Islet of Langerhans (tissue), 1 donor: ENCODE results near the gene RCN2.
"Not testable (repeated sequence)": the region's sequence is repeated elsewhere in the genome, so short reads cannot be mapped to it uniquely, and the experiment has no call there.

Experiments used
- FAIRE-seq: peaks from one replicate; lab custom pipeline; 2011; peaks lifted over from hg19 to GRCh38; lab: Jason Lieb, UNC

Gene RCN2

DNA sequence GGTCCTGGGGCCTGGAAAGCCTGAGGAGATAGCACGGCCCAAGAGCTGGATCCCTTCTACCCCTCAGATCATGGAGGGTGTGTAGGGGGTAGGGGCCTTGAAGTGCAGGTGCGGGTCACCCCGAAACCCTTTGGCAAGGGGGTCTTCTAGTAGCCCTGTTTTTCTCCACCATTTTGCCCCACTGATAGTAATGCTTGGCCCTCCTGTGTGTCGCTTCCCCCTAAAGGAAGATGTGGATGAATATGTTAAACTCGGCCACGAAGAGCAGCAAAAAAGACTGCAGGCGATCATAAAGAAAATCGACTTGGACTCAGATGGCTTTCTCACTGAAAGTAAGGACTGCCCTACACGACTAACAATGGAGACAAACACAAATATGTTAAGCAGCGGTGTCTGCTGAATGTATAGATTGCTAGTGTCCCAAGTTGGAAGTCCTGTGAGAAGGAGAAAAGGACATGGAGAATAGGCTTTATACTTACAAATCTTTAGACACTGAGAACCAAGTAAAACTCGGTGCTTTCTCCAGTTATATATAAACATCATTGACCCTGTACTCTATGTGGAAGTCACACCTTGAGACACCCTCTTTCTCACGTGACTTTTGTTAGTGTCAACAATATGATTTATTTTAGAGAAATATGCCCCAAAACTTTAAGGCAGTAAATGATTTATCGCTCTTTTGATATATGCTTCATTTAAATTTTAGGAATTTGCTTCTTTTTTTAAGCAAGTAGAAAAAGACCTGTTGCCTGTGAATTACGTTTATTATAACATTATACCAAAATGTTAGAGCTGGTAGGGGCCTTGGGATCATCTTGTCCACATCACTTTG lies 802 bp downstream of the RCN2 start:
- no peak for FAIRE-seq

DNA sequence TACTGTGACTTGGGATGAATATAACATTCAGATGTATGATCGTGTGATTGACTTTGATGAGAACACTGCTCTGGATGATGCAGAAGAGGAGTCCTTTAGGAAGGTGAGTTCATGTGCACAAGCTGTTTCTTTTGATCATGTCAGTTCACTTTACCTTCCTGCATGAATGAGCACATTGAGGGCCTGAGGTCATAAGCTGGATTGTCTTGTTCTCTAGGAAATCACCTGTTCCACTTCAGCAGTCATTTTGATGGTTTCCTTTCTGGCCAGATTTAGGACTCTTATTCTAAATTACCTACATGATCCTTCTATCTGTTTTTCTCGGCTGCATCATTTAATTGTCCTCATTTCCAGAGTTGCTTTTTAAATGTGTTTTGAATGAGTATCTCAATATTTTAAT lies 4.1 kb downstream of the RCN2 start:
- FAIRE-seq, result no peak

DNA sequence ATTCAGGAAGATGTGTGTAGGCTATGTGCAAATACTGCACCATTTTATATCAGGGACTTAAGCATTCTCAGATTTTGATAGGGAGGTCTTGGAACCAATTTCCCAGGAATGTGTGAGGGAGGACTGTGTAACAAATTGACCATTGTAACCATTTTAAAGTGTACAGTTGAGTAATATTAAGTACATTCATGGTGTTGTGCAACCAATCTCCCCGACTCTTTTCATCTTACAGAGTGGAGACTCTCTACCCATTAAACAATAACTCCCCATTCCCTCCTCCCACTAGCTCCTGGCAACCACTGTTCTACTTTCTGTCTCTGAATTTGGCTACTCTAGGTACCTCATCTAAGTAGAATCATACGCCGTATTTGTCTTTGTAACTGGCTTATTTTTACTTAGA lies 5.1 kb downstream of the RCN2 start:
- FAIRE-seq, result no peak

DNA sequence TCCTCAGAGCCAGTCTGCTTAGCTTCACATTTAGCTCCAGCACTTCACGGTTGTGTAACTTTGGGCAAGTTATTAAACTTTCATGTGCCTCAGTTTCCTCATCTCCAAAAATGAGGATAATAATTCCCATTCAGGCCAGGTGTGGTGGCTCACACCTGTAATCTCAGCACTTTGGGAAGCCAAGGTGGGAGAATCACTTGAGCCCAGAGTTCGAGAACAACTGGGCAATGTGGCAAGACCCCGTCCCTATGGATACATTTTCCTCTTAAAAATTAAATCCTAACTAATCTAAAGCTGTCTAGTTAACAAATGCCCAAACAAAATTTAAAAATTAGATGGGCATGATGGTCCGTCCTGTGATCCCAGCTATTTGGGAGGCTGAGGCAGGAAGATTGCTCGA lies 7.2 kb downstream of the RCN2 start:
- no peak for FAIRE-seq

DNA sequence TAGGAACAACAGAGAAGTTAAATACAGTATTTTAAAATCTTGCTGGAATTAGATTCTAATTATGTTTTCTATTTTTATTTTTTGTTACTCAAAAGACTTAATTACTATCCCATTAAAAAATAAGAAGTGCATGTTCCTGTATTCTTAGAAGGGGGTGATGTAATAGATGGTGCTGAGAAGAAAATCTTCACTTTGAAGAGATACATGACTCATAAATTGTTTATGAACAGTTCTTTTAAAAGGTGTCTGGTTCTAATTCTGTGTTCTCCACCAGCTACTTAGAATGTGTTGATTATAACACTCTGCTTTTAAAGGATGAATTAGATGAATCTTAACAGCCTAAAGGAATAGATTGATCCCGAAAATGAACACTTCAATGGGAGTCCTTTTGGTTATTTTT lies 8.2 kb downstream of the RCN2 start:
- no peak for FAIRE-seq

DNA sequence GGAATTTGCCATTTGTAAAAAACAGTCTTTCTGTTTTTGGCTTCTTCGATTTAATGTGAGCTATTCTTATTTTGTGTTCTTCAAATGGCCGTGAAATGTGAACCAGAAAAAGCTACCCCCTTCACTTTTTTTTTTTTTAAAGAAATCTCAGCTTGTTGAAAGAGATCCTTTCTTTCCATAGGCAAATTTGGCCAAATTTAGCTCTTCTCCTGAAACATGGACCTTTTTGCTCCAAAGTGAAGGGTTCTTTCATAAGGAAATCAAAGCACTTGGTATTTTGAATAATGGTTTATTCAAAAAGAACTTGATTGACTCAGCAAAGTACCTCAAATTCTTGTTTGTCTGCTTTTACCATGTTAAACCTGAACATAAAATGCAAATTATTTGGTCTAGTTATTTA lies 10.1 kb downstream of the RCN2 start:
- no peak for FAIRE-seq

DNA sequence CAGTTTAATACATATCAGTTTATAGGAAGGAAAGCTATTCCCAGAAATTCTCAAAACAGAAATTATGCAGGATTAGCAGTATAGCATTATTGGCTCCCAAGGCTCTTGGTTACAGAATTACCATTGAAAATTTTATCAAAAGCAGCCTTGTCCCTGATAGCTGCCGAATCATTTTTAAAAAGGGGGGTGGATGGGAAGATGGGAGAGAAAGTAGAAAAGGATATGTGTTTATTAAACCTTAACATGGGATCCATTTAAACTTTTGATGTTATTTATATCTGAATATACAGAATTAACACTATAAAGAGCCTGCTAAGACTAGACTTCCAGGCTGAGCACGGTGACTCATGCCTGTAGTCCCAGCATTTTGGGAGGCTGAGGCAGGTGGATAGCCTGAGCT lies 10.8 kb downstream of the RCN2 start:
- FAIRE-seq, result no peak

DNA sequence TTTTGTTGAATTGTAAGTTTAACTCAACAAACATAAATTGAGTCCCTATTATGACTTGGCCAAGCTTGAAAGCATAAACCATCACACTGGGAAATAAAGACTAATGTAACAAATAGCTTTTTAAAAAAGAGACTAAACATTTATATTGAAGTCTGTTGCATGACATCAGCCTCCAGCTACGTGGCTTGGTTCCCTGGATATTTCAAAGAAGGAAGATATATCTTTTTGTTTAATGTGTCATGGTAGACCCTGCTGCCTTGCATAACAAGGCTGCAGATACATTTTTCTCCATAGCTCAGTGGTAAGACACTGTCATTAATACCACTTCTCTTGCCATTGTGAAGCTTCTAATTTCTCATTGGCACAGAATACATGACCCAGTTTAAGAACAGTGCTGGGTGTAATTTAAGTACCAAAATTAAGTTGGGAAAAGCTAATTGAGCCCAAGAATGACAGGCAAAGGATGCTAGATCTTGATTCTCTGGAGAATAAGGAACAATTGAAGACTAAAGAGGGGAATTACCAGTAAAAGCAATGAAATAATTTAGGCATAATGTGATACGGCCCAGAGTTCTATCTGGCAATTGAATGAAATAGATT lies 14.0 kb downstream of the RCN2 start:
- no peak for FAIRE-seq

DNA sequence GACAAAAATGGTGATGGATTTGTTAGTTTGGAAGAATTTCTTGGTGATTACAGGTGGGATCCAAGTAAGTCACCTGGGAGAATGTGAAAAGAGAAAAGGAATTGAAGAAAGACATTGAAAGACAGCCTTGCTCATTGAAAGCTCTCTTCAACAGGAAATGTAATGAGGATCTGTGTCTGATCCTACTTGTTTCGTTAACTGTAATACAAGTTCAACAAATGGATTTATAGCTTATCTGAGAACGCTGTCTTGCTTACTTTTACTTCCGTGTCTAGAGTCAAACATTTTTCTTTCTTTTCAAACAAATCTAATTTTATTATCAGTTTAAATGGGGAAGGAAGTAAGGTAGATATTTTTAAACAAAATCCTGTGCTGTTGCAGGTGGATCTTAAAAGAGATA lies 15.9 kb downstream of the RCN2 start:
- FAIRE-seq, result no peak

DNA sequence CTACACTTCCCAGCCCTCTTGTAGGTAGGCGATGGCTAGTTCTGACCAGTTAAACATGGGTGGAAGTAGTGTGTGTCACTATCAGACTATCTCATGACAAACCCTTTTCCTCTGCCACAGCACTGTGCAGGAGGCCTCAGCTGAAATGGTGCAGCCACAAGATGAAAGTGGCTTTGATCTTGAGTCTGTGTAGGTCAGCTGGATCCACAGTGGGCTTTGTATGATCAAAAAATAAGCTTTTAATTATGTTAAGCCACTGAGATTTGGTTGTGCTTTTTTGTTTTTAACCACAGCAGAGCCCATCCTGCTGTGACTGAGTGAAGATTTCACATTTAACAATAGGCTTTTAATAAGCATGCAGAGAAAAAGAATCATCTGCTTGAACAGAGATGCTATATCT lies 19.7 kb downstream of the RCN2 start:
- no peak for FAIRE-seq

DNA sequence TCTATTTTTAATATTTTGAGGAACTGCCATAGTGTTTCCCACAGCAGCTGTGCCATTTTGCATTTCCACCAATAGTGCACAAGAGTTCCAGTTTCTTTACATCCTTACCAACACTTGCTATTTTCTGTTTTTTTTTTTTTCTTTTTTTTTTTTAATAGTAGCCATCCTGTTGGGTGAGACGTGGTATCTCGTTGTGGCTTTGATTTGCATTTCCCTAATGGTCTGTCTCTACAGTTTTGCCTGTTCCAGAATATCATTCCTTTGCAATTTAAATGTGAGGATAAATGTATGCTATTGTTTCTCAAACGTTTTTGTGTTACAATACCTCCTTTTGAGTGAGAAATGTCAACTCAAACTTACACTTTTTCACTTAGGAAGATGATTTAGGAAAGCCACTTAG lies 22.4 kb downstream of the RCN2 start:
- FAIRE-seq, result no peak

DNA sequence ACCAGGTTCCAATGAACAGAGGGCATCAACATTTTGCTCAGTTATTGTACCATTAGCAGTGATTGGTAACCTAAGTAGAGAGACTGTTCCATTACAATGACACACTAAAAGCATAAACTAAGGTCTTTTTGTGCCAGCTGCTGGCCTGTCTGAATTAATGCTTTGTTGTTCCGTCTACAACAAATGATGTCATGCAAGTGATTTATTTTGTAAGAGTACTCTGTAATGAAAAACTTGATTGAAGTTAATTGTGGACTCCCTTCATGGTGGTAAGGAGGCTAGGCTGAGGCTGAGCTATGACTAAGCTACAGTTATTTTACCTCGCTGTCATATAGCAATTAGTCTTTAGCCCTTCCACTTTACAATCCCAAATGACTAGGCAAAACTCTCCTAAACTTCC lies 23.2 kb downstream of the RCN2 start:
- FAIRE-seq, result no peak

DNA sequence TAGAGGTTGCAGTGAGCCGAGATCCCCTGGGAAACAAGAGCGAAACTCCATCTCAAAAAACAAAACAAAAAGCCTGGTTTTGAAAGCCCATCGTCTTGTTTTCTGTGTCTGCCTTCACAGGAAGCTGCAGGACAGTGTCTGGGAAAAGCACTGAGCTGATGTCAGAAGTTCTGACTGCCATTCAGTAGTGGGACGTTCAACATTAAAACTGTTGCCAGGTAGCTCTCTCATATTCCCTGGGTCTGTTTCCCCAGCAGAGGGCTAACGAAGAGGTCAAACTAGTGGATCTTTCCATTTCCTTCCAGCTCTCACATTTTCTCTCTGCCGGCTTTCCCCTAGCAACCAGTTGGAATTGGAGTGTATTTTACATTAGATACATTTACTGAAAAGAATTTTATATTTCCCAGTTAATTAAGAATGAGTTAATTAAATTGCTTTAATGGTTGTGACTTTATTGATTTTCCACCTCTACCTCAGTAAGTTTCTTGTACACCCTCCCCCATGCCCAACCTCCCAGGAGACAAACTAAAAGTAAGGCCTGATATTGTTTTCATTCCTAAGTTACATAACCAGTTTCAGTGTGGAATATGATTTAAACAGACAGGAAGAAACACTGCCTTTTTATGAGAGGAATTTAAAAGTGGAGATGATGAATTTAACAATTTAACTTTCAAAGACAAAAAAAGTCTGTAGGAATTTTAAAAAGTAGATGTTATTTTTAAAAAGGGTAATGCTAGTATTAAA lies 29.9 kb downstream of the RCN2 start:
- no peak for FAIRE-seq

DNA sequence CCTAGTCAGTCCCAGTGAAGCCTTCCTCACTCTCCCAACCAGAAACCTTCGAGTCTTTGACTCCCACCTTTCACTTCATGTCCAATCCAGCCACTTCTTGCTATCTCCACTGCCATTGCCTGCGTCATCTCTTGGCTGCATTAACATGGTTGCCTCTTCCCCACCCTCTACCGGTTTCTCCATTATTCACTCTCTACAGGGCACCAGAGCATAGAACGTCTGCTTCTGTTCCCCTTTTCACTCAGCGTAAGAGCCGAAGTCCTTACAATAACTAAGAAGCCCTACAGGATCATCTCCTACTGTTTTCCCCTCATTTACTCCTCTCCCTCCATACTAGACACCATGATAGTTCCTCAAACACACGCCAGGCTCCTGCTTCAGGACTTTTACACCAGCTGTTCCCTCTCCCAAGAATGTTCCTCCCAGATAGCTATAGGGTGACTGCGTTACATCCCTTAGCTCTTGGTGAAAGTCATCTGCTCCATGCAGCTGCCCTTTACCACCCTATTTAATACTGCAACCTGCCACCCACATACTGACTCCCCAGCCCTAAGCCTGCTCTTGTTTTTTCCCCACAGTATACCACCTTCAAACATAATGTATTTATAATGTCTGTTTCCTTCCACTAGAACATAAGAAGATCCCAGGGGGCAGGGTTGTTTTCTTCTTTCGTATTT lies 30.9 kb downstream of the RCN2 start:
- no peak for FAIRE-seq

DNA sequence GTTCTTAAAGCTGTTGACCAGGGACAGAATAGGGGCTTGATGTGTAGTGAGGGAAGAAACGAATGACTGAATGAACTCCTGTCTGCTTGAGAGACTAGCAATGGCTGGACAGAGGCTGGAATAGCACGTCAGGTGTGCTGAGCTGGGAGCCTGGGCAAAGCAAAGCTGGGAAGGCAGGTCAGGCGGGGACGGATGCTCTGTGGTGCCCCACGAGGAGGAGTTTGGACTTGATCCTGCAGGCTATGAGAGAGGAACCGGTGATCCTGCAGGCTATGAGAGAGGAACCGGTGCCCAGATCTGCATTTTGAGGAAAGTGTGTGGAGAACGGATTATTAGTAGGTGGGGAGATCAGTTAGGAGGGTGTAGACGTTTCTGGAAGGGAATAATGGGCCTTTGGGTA lies 32.0 kb downstream of the RCN2 start:
- no peak for FAIRE-seq

DNA sequence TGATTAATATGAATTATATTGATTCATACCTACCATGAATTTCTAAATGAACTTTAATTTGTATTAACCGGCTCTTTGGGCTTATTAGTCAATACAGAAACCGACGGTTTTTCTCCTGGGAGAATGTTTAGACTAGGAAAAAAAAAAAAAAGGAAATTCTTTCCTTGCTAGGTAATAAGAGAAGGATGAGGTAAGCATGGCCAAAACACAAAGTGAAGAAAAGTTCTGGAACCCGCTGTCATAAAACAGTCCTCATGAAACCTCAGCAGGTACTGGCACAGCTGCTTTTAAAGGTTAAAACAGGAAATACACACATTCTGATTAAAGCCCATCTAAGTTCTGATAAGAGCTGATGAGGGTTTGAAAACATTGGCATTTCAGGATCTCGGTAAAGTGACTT lies 32.6 kb downstream of the RCN2 start:
- no peak for FAIRE-seq

DNA sequence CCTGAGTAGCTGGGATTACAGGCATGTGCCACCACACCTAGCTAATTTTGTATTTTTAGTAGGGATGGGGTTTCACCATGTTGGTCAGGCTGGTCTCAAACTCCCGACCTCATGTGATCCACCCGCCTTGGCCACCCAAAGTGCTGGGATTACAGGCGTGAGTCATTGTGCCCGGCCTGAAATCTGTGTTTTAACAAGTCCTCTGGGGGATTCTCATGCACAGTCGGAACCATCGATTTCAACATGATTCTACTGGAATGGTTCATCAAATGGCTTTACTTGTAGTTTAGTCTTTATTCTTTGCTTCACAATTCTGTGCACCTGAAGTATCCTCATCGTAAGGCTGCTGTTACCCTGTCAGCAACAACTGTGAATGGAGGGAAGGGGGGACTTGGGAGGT lies 34.5 kb downstream of the RCN2 start:
- FAIRE-seq, result not testable (repeated sequence)

DNA sequence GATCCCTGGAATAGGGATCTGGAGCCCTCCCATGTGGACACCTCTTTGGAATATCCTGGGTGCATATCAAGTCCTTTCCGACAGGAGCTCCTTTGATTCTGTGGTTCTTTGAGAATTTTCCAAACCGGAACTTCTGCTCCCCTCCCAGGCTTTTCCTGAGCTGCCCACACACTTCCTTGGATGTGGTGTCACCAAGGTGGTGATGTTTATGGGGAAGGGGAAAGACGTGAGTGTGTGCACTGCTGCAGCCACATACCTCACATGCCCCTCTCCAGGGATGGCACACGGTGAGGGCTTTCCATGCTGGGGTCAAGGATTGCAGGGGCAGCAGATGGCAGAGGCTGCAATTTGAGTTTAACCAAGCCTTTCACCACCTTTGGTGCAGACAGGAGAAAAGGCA lies 35.5 kb downstream of the RCN2 start:
- no peak for FAIRE-seq

DNA sequence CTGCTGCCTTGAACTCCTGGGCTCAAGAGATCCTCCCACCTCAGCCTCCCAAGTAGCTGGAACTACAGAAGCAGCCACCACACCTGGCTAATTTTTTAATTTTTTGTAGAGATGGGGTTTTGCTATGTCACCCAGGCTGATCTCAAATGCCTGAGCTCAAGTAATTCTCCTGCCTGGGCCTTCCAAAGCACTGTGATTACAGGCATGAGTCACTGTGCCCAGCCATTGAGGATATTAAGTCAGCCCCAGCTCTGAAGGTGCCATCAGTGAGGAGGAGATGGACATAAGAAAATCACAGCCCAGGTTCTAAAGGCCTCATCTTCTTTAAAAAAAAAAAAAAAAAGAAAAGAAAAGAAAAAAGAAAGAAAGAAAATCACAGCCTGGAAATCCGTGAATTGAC lies 36.8 kb downstream of the RCN2 start:
- FAIRE-seq, result no peak

DNA sequence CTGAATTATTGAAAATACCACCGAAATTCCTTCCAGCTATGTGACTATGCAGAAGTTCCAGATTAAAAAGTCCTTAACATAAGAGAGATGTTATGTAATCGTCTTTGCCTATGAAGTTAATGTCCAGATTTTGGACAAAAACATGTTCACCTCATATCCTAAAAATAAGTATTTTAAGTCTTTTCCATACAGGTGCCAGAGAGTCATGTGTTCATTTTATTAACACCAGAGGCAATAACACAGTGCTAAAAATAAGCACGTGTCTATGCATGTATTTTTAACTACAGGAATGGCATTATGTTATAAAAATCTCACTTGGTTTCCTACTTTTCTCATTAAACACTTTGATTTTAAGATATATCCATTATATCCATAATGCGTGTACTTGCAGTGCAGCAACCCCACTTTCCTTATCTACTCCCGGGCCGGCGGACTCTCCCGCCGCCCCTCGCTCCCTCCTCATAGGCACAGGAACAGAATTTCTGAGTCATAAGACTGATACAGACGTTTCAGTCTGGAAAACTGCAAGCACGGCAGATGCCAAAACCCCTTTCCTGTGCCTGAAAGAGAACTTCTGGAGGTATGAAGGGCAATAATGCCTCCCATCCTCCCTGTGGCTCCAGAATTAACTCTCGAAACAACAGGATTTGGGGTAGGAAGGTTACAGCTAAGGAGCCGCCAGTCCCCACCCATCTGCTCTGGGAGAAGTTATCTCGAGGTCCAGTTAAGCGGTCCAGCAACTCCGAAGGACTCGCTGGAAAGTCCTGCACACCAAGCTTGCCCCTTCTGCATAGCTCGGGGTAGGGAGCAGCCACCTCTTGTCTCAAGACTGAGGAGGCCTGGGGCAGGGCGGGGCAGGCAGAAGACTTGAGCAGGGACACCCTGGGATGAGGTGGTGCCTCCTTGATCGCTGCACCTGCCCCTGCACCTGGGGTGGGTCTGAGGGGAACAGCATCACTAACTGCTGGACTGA lies 41.1 kb downstream of the RCN2 start:
- FAIRE-seq, result no peak

DNA sequence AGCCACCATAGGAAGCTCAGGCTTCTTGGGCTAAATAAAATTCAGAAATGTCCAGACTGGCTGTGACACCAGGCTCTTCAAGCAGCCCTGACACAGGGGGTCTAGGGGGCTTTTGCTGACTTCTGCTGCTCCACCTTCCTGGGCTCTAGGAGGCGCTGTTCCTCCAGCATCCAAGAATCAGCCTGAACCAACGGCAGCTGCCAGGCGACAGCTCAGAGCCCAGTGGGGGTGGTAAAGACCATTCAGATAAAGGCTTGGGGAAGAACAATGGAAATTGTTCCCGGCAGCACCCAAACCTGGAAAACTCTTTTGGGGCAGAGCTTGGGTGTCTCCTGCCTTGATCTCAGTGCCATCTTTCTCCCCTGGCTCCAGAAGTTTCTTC lies 41.8 kb downstream of the RCN2 start:
- no peak for FAIRE-seq

DNA sequence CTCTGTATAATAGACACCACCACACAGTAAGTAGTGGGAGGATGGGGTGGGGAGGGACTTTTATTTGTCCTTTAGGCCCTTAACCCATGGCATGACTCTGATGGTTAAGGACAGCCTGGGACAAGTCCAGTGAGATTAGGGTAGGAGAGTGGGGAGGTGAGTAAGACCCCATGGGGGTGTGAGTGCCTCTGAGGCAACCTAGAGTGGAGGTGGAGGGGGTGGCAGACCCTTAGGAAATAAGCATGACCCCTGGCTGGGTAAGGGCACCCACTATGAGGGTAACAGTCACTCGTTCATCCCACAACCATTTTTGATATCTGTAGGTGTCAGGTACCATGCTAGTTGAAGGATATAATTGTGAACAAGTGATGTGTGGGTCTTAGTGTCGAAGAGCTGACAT lies 42.4 kb downstream of the RCN2 start:
- no peak for FAIRE-seq
